Measurements from ENCODE around the gene RTL1. TPM values are rescaled to one million over a fixed set of nuclear protein-coding genes. Genes with fewer than 3 reads are reported as not detected.

RTL1 gene
- total and polyA plus RNA-seq, 2 of the 13 experiments (the other 11 are each of a cell fraction or from before 2014, with no cell fraction given), result not detected

DNA sequence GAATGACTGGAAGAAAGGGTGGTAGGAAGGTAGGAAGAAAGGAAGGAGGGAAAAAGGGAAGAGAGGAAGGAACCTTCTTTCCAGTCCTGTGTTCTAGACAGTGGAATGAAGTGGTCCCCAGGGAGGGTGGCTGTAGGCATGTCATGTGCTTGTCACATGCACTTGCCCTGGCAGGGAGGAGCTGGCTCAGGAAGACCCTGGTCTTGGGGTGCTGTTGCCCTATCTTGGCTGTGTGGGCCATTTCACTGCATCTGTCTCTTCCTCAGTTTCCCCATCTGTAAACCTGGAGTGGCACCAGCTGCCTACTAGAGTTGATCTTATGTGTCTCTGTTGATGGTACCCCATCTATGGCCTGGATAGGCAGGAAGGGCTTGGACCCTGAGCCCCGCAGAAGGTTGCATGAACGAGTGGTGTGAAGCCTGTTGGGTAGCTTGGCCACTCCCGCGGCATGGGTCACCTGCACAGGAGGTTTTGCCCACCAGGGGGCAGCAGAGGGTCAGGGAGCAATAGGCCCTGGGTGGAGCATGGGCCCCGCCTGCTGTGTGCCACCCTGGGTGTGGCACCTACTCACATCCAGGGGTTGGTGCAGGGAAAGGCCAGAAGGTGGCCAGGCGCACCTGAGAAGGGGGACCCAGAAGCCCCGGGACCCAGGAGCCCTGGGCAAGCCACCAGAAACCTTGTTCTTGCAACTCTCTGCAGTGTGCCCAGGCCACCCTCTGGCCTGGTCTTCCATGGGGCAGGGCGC, 52.5 kb downstream of the RTL1 start (continued):
- TF ChIP-seq, protein P1, sequence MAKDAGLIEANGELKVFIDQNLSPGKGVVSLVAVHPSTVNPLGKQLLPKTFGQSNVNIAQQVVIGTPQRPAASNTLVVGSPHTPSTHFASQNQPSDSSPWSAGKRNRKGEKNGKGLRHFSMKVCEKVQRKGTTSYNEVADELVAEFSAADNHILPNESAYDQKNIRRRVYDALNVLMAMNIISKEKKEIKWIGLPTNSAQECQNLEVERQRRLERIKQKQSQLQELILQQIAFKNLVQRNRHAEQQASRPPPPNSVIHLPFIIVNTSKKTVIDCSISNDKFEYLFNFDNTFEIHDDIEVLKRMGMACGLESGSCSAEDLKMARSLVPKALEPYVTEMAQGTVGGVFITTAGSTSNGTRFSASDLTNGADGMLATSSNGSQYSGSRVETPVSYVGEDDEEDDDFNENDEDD (CRISPR knock-in tag; IDR thresholded peaks at IDR 0.05; ENCODE audit: borderline replicate concordance), result peak; percentile 42; the same call in 1 of the 2 replicates
- TF ChIP-seq, protein P2, sequence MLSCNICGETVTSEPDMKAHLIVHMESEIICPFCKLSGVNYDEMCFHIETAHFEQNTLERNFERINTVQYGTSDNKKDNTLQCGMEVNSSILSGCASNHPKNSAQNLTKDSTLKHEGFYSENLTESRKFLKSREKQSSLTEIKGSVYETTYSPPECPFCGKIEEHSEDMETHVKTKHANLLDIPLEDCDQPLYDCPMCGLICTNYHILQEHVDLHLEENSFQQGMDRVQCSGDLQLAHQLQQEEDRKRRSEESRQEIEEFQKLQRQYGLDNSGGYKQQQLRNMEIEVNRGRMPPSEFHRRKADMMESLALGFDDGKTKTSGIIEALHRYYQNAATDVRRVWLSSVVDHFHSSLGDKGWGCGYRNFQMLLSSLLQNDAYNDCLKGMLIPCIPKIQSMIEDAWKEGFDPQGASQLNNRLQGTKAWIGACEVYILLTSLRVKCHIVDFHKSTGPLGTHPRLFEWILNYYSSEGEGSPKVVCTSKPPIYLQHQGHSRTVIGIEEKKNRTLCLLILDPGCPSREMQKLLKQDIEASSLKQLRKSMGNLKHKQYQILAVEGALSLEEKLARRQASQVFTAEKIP (CRISPR knock-in tag; IDR thresholded peaks at IDR 0.05; ENCODE audit: borderline replicate concordance), result no peak
- TF ChIP-seq MTA1 (CRISPR knock-in tag; IDR thresholded peaks at IDR 0.05; ENCODE audit: borderline replicate concordance), result no peak
- TF ChIP-seq HOXA3 (CRISPR knock-in tag; IDR thresholded peaks at IDR 0.05), result peak; percentile 27; the same call in 1 of the 2 replicates
- no peak for TF ChIP-seq ATF7 (IDR thresholded peaks at IDR 0.05)
- TF ChIP-seq ATF7 (CRISPR knock-in tag; IDR thresholded peaks at IDR 0.05), result no peak
- TF ChIP-seq ATM (IDR thresholded peaks at IDR 0.05; ENCODE audit: borderline replicate concordance), result no peak
- no peak for TF ChIP-seq PAWR (CRISPR knock-in tag; IDR thresholded peaks at IDR 0.05; ENCODE audit: borderline replicate concordance)
- TF ChIP-seq, protein P3, sequence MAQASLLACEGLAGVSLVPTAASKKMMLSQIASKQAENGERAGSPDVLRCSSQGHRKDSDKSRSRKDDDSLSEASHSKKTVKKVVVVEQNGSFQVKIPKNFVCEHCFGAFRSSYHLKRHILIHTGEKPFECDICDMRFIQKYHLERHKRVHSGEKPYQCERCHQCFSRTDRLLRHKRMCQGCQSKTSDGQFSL (CRISPR knock-in tag; IDR thresholded peaks at IDR 0.05), result no peak
- peak; percentile 52 for TF ChIP-seq CBX1 (IDR thresholded peaks at IDR 0.05; ENCODE audit: low read depth)
- TF ChIP-seq, protein P4, sequence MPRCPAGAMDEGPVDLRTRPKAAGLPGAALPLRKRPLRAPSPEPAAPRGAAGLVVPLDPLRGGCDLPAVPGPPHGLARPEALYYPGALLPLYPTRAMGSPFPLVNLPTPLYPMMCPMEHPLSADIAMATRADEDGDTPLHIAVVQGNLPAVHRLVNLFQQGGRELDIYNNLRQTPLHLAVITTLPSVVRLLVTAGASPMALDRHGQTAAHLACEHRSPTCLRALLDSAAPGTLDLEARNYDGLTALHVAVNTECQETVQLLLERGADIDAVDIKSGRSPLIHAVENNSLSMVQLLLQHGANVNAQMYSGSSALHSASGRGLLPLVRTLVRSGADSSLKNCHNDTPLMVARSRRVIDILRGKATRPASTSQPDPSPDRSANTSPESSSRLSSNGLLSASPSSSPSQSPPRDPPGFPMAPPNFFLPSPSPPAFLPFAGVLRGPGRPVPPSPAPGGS (CRISPR knock-in tag; IDR thresholded peaks at IDR 0.05), result peak; percentile 47; the same call in 1 of the 2 replicates
- TF ChIP-seq, protein P5, sequence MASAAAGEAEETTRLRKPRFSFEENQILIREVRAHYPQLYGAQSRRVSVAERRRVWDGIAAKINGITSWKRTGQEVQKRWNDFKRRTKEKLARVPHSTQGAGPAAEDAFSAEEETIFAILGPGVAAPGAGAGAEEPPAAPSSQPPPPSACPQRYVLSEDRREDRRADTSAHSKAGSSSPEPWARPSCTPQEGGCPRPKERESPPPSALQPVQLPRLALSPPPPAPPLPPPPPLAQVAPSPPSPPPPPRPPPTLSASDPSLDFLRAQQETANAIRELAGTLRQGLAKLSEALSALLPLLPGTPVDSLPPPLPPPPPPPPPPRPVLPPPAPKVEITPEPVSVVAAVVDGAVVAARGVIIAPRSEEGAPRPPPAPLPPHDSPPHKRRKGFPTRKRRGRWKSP (CRISPR knock-in tag; IDR thresholded peaks at IDR 0.05), result no peak
- no peak for TF ChIP-seq ZNF34 (CRISPR knock-in tag; IDR thresholded peaks at IDR 0.05; ENCODE audit: borderline replicate concordance)
- no peak; the same call in 1 of the 2 replicates for TF ChIP-seq ZNF839 (CRISPR knock-in tag; IDR thresholded peaks at IDR 0.05; ENCODE audit: borderline replicate concordance)
- 0 out of 2 replicates have a peak, but pooled peaks have one; percentile 18 for TF ChIP-seq ZNF792 (CRISPR knock-in tag; IDR thresholded peaks at IDR 0.05)
- TF ChIP-seq, protein P6, sequence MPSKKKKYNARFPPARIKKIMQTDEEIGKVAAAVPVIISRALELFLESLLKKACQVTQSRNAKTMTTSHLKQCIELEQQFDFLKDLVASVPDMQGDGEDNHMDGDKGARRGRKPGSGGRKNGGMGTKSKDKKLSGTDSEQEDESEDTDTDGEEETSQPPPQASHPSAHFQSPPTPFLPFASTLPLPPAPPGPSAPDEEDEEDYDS (CRISPR knock-in tag; IDR thresholded peaks at IDR 0.05), result no peak
- TF ChIP-seq ZNF430 (CRISPR knock-in tag; IDR thresholded peaks at IDR 0.05), result no peak
